ENCODE results near the gene SCLT1. TPM values are rescaled to one million over a fixed set of nuclear protein-coding genes. Genes with fewer than 3 reads are reported as not detected.

Gene SCLT1
- total RNA-seq, 1 experiment from 2014 or later, result 11.3 TPM

DNA sequence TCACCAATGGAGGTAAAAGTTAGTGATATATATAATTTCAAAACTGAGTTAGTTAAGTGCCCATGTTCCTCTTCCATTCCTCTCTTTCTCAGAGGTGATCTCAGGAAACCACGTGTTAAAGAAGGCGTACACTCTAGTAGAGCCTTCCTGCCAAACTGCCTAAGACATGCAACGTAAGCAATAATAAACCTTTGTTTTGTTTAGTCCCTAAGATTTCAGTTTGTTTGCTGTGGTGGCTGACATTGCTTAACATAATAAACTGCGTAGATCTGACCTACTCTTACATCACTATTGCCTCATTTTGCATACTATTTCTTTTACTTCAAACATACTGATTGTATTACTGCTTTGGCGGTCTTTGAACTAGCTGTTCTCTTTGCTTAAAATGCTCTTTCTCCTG is 184.6 kb downstream of the SCLT1 start:
- Histone ChIP-seq H4K5ac (ENCODE audit: insufficient read length, low read depth, low read length) (no peak overlapping the region), H2BK5ac (ENCODE audit: insufficient read length, low read length) (no peak overlapping the region), H3K79me2 (ENCODE audit: insufficient read depth, low read length) (no peaks in the 10 kb centered on the region), H4K8ac (replicated peaks; ENCODE audit: insufficient read length, low read depth, low read length) (no peak overlapping the region), H3K9ac (ENCODE audit: extremely low read depth, insufficient read length, low read length) (no peak overlapping the region), H3K23ac (ENCODE audit: insufficient read length, low read depth, low read length) (no peak overlapping the region), H3K4me1 (ENCODE audit: insufficient read depth, low read length) (no peaks in the 10 kb centered on the region), H4K91ac (ENCODE audit: insufficient read length, low read depth, low read length) (no peak overlapping the region), H3K79me1 (ENCODE audit: insufficient read depth, low read depth, low read length, poor library complexity, severe bottlenecking) (no peaks in the 10 kb centered on the region), H3K27ac (ENCODE audit: insufficient read length, low read depth, low read length) (no peak overlapping the region), H3K4me2 (ENCODE audit: insufficient read depth, insufficient read length, low read length) (no peak overlapping the region), H2BK20ac (ENCODE audit: low read depth, low read length, poor library complexity, severe bottlenecking) (no peak overlapping the region), H2AK5ac (ENCODE audit: insufficient read length, low read length) (no peak overlapping the region), H4K20me1 (ENCODE audit: control insufficient read depth, insufficient read depth, insufficient read length) (no peaks in the 10 kb centered on the region), H2AFZ (ENCODE audit: low read length) (no peak overlapping the region), H2BK12ac (ENCODE audit: insufficient read length, low read depth, low read length) (no peak overlapping the region), H3K14ac (ENCODE audit: insufficient read depth, low read length) (no peak overlapping the region), H3K23me2 (ENCODE audit: insufficient read length, low read depth, low read length, poor library complexity, severe bottlenecking) (no peaks in the 10 kb centered on the region), H3K56ac (ENCODE audit: insufficient read length, low read depth, low read length) (no peak overlapping the region), H2BK120ac (ENCODE audit: low read depth, low read length, poor library complexity, severe bottlenecking) (no peak overlapping the region), H3K18ac (ENCODE audit: insufficient read length, low read depth, low read length) (no peak overlapping the region), H3K4ac (ENCODE audit: low read depth, low read length) (no peak overlapping the region), H2BK15ac (ENCODE audit: low read depth, low read length) (no peak overlapping the region), H3T11ph (ENCODE audit: low read length) (no peak overlapping the region), H3K27me3 (ENCODE audit: insufficient read depth, low read length) (no peaks in the 10 kb centered on the region), H3K9me3 (ENCODE audit: control insufficient read depth, low read depth, low read length) (no peaks in the 10 kb centered on the region)
- Mint-ChIP-seq H3K4me3 (no peak overlapping the region), H3K36me3 (ENCODE audit: insufficient read depth in 1 of 3, low read depth in 3 of 3) (no peaks in the 10 kb centered on the region), H3K9me3 (no peaks in the 10 kb centered on the region), H3K4me1 (no peaks in the 10 kb centered on the region), H3K27me3 (ENCODE audit: low read depth) (no peaks in the 10 kb centered on the region), H3K27ac (no peak overlapping the region)
- no peak for DNase-seq
- no CpG with 5 or more reads among the region's 5 CpGs for WGBS (ENCODE audit: extremely low coverage, insufficient read length, low lambda C conversion rate)
- TF ChIP-seq, protein P1, sequence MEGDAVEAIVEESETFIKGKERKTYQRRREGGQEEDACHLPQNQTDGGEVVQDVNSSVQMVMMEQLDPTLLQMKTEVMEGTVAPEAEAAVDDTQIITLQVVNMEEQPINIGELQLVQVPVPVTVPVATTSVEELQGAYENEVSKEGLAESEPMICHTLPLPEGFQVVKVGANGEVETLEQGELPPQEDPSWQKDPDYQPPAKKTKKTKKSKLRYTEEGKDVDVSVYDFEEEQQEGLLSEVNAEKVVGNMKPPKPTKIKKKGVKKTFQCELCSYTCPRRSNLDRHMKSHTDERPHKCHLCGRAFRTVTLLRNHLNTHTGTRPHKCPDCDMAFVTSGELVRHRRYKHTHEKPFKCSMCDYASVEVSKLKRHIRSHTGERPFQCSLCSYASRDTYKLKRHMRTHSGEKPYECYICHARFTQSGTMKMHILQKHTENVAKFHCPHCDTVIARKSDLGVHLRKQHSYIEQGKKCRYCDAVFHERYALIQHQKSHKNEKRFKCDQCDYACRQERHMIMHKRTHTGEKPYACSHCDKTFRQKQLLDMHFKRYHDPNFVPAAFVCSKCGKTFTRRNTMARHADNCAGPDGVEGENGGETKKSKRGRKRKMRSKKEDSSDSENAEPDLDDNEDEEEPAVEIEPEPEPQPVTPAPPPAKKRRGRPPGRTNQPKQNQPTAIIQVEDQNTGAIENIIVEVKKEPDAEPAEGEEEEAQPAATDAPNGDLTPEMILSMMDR (conservative IDR thresholded peaks at IDR 0.05), result no peak
